ENCODE results near the gene KSR2. TPM values are rescaled to one million over a fixed set of nuclear protein-coding genes. Genes with fewer than 3 reads are reported as not detected.

The KSR2 gene
- total and polyA plus RNA-seq, 2 experiments from 2014 or later = under 0.01 to 0.02 TPM

DNA sequence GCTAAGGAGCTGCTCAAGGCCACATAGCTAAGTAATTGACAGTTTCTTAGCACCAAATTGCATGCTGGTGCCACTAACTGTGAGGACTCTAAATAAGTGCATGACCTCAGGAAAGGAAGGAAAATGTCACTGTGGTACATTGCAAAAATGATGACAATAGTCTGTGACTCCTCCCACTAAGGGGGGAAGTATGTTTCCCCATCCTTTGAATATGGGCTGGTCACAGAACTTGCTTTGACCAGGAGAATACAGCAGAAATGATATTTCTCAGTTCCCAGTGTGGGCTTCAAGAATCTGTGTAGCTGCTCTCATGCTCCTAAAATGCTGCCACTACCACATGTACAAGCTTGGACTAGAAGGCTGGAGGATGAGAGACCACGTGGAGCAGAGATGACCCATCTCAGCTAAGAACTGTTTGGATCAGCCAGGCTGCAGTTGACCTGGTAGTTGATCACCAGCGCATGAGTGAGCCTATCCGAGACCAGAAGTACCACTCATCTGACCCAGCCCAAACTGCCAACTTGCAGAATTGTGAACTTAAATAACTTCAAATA lies 565.1 kb downstream of the KSR2 start:
- no peaks in the 10 kb centered on the region for H3K27me3 ChIP-seq
- H3K36me3 ChIP-seq = no peaks in the 10 kb centered on the region
- no peak overlapping the region for H3K4me3 ChIP-seq
- H3K27ac ChIP-seq = no peak overlapping the region
- DNase-seq (ENCODE audit: low read depth in 1 of 2, low spot score in 1 of 2) = no peak
- TF ChIP-seq, protein P1, sequence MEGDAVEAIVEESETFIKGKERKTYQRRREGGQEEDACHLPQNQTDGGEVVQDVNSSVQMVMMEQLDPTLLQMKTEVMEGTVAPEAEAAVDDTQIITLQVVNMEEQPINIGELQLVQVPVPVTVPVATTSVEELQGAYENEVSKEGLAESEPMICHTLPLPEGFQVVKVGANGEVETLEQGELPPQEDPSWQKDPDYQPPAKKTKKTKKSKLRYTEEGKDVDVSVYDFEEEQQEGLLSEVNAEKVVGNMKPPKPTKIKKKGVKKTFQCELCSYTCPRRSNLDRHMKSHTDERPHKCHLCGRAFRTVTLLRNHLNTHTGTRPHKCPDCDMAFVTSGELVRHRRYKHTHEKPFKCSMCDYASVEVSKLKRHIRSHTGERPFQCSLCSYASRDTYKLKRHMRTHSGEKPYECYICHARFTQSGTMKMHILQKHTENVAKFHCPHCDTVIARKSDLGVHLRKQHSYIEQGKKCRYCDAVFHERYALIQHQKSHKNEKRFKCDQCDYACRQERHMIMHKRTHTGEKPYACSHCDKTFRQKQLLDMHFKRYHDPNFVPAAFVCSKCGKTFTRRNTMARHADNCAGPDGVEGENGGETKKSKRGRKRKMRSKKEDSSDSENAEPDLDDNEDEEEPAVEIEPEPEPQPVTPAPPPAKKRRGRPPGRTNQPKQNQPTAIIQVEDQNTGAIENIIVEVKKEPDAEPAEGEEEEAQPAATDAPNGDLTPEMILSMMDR (IDR thresholded peaks at IDR 0.05; ENCODE audit: low read depth, low read length) = no peak
- peaks cover 6% of the 10 kb centered on the region for H3K4me1 ChIP-seq (ENCODE audit: low read depth)
- no peaks in the 10 kb centered on the region for H3K9me3 ChIP-seq (ENCODE audit: low read depth)

Other genes starting within 250 kb of the KSR2 start
- 25.6 and 28.4 TPM in 2 replicates for gene RFC5, start 47.7 kb upstream of the KSR2 start, total RNA-seq
- 27.4 and 31.5 TPM in 2 replicates for gene RFC5, start 47.7 kb upstream of the KSR2 start, polyA plus RNA-seq
- 38.0 and 54.3 TPM in 2 replicates for gene WSB2, start 92.2 kb upstream of the KSR2 start, total RNA-seq
- 31.7 and 31.9 TPM in 2 replicates for gene WSB2, start 92.2 kb upstream of the KSR2 start, polyA plus RNA-seq
- gene VSIG10, start 135.0 kb upstream of the KSR2 start, total RNA-seq = 9.0 and 10.9 TPM in 2 replicates
- gene VSIG10, start 135.0 kb upstream of the KSR2 start, polyA plus RNA-seq = 6.7 and 7.2 TPM in 2 replicates
- 404 and 408 TPM in 2 replicates for gene PEBP1, start 167.1 kb upstream of the KSR2 start, total RNA-seq
- 468 and 511 TPM in 2 replicates for gene PEBP1, start 167.1 kb upstream of the KSR2 start, polyA plus RNA-seq